ENCODE results near the gene NCOA1.

The NCOA1 gene

GRCh38 chr2:24720310-24720709 lies 229.3 kb downstream of the NCOA1 start:
- ChIA-PET POLR2A (interaction anchor here (0.6 kb wide), 1 partner anchor 852 kb away, joined by 3 read pairs; no protein-coding TSS in a partner anchor), CTCF (interaction anchor here (0.9 to 1.4 kb wide), 8 partner anchors 10 to 140 kb away, joined by 3 to 4 read pairs (median 3); no protein-coding TSS in a partner anchor)
- peak; percentile 43 for DNase-seq (ENCODE audit: extremely low spot score)
- no peak for TF ChIP-seq CTCF (IDR thresholded peaks at IDR 0.05; ENCODE audit: control extremely low read depth, extremely low read depth, low read depth, missing control alignments)

GRCh38 chr2:24721470-24721869 lies 230.4 kb downstream of the NCOA1 start:
- POLR2A ChIA-PET: no interaction called here
- no peak for TF ChIP-seq CTCF (IDR thresholded peaks at IDR 0.05; ENCODE audit: control extremely low read depth, extremely low read depth, low read depth, missing control alignments)
- DNase-seq (ENCODE audit: extremely low spot score): no peak
- CTCF ChIA-PET: interaction anchor here (0.9 to 1.4 kb wide), 5 partner anchors 12 to 106 kb away, joined by 3 to 4 read pairs (median 3); no protein-coding TSS in a partner anchor

- CTCF ChIA-PET: no interaction called here
- DNase-seq (ENCODE audit: extremely low spot score): no peak
- POLR2A ChIA-PET: no interaction called here
- no peak for TF ChIP-seq CTCF (IDR thresholded peaks at IDR 0.05; ENCODE audit: control extremely low read depth, extremely low read depth, low read depth, missing control alignments)
These were observed 231.2 kb downstream of the NCOA1 start for GRCh38 chr2:24722141-24722790.

GRCh38 chr2:24723191-24723590 lies 232.1 kb downstream of the NCOA1 start:
- no peak for TF ChIP-seq CTCF (IDR thresholded peaks at IDR 0.05; ENCODE audit: control extremely low read depth, extremely low read depth, low read depth, missing control alignments)
- no peak for DNase-seq (ENCODE audit: extremely low spot score)
- ChIA-PET POLR2A (no interaction called here), CTCF (interaction anchor here (1.0 to 1.1 kb wide), 2 partner anchors 35 to 37 kb away, joined by 3 read pairs; no protein-coding TSS in a partner anchor)

GRCh38 chr2:24723665-24724064 lies 232.6 kb downstream of the NCOA1 start:
- no peak for DNase-seq (ENCODE audit: extremely low spot score)
- ChIA-PET POLR2A (no interaction called here), CTCF (interaction anchor here (1.0 to 1.1 kb wide), 2 partner anchors 34 to 36 kb away, joined by 3 read pairs; no protein-coding TSS in a partner anchor)
- no peak for TF ChIP-seq CTCF (IDR thresholded peaks at IDR 0.05; ENCODE audit: control extremely low read depth, extremely low read depth, low read depth, missing control alignments)

GRCh38 chr2:24724111-24724775 lies 233.2 kb downstream of the NCOA1 start:
- POLR2A ChIA-PET: no interaction called here
- CTCF ChIA-PET: interaction anchor here (1.1 kb wide), 1 partner anchor 36 kb away, joined by 3 read pairs; no protein-coding TSS in a partner anchor
- no peak for TF ChIP-seq CTCF (IDR thresholded peaks at IDR 0.05; ENCODE audit: control extremely low read depth, extremely low read depth, low read depth, missing control alignments)
- no peak for DNase-seq (ENCODE audit: extremely low spot score)

All from GM10248 (cell line).